Globus pallidus (tissue), 1 donor: Measurements from ENCODE around the gene DCLK1.
"Not testable (repeated sequence)": the region's sequence is repeated elsewhere in the genome, so short reads cannot be mapped to it uniquely, and the experiment has no call there.

Experiments used
- DNase-seq: peaks from one replicate; pipeline ENCODE4 v3.0.0-alpha.2; 2015; ENCODE audit warnings: low spot score

Gene DCLK1

DNA sequence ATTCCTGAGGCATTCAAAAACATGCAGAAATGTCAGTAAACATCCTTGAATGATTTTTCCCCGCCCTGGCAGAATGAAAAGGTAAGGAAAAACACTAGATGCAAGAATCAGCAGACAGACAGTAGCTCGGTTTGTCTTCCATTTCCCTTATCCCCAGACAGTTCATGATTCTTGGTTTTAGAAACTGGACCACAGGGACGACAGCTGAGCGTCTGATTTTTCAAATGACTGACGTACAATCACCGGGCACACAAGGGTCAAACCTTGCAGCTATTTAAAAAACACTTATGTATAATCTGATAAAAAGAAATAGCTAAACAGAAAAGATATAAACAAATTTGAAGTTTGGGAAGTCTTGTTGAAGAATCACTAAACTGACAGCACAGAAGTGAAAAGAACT lies 47.1 kb downstream of the DCLK1 start:
- no peak for DNase-seq

DNA sequence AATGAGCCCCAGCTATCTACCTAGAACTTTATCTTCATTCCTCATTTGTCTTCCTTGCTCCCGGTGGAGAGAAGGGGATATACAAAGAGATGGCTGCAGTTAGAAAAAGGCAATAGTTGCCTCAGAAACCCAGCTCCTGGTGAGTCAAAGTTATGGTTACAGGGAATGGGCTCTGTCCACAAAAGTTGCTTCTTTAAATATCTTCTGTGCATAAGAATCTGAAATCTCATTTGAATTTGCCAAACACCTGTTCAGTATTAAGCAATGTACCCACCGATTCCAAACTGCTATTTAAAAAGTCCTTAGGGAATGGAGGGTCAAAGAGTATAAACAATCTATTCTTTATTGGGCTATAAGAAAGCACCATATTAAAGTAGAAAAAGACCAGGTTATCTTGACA lies 48.4 kb downstream of the DCLK1 start:
- no peak for DNase-seq

DNA sequence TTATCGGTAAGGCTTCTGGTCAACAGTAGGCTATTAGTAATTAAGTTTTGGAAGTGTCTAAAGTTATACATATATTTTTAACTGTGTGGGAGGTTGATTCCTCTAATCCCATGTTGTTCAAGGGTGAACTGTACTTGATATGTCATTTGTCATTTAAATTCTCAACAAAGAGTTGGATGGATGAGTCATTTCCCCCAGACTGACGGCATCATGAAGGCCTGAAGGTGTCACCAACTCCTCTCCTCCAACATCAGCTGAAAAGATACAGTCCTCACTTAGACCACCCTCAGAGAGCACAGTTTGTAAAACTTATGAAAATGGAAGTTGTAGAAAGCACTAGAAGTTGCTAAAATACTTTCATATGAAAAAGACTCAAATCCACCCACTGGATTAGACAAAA lies 48.8 kb downstream of the DCLK1 start:
- DNase-seq, result no peak

DNA sequence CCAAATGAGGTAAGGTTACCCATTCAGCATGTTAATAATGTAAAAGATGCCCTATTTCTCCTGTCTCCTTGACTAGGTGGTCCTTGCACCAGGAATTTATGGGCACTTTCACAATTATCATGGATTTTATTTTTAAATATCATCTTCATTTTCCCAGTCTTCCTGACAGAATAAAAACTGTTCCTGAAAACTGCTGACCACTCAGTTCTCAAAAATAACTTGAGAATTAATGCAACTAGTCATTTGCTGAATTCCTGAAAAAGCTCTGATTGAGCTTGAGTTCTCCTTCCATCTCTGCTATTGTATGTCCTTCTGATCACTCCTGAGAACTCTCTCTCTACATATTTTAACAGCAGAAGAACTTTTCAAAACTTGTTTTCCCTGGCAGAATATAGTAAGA lies 55.0 kb downstream of the DCLK1 start:
- no peak for DNase-seq

DNA sequence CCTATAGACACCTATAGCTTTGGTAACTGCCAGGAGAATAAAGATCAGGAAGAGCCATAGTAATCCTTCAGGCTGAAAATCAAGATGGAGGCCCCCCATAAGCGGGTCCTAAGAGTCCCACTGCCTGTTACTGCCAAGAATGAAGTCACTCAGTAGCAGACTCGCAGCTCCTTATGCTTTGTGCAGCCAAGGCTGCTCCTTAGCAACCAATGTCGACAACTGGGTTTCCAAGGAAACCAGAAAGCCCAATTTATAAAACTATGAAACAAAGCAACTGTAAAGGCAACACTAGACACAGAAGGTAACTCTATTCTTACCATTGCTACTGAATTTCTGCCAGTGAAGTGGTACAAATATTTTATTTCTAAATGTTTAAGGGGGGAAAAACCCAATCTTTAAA lies 56.5 kb downstream of the DCLK1 start:
- DNase-seq, result peak; percentile 16

DNA sequence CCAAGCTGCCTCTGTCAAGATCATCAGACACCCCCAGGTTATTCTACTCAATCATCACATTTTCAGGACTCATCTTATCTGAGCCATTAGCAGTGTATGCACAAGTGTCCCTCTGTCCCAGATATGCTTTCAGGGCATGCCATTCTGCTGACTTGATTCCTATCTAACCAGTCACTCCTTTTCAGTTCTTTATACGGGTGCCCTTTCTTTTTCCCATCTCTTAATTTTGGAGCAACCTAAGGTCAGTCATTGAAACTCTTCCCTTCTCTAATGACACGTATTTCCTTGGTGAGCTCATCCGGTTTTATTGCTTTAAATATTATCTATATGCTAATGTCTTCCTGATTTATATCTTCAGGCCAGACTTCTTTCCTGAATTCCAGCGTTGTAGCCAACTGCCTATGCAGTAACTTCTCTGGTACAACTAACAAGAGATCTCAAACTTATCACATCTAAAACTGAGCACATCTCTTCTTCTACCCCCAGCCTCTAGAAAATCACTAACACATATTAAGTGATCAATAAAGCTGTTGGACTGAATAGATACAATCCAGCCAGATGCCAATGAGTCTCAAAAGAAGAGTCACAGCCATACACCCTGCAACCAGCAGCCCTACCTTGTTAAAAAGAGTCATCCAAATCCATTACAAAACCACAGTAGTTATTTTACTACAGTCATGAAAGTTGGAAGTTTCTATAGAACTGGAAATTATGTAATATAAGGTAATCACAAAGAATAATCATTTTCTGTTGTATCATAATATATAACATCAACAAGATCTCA lies 58.8 kb downstream of the DCLK1 start:
- no peak for DNase-seq

DNA sequence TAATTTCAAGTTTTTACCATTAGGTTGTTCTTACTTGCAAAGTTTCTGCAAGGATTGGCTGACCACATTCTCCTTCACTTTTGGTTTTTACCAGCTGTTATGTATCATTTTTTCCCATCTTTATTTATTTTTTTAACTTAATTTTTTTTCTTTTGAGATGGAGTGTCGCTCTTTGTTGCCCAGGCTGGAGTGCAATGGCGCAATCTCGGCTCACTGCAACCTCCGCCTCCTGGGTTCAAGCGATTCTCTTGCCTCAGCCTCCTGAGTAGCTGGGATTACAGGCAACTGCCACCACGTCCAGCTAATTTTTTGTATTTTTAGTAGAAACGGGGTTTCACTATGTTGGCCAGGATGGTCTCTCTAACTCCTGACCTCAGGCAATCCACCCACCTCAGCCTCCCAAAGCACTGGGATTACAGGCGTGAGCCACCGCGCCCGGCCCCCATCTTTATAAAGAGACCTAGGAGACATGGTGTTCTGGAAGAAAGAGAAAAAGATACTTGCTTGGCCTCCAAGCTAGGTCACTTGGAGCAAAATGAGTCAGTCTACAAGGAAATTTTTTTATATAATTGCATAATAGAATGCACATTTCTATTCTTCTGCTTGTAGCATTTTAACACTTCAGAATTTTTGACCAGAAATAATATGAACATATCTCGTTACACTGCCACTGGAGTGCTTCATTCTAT lies 60.5 kb downstream of the DCLK1 start:
- not testable (repeated sequence) for DNase-seq

DNA sequence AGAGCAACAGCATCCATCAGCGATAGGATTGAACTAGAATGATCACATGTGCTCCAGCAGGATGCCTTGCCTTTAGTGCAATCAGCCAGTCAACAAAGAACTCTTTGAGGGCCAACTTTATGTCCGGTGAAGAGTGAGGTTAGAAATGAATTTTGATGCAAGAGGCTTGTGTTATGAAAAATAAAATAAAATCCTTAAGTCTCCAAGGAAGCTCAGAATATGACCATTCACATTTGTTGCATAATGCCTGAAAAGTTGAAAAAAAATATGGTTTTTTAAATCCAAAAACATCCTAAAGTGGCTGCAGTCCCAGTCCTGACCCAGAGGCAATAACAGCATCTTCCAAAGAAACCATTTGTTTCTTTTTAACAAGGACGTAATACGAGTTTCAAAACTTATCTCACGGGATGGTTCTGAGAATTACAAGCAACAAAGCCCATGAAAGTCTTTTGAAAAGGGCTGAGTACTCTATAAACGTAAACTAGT lies 61.3 kb downstream of the DCLK1 start:
- DNase-seq, result no peak

DNA sequence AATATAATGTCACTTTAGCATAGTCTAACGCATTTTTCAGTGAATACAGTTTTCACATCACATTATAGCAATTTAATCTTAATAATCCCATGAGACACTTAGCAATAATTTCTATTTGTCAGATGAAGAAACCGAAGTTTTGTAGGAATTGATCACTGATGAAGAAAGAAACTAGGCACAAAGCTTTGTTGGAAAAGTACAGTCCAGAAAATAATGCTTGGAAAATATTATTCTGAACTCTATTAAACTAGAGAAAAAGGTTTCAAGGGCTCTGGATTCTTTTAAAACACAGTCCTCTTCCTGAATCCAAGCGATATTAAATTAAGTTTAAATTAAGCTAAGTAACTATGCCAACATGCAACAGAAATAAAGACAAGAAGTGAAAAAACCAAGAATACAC lies 62.2 kb downstream of the DCLK1 start:
- no peak for DNase-seq

DNA sequence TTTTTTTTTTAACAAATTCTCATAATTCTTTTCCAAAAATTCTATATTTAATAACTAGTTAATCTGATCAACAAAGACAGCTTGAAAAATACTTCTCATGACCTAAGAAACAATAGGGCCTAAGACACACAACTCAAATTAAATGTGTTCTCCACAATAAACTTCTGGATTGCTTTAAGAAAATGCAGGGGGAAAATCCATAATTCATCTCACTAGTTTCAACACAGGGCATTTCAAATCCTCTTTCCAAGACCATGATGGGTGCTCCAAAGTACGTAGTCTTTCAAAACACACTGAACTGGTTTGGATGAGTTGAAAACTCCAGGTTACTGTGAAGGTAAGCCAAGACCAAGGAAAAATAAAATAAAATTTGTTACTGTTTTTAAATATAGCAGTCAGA lies 62.6 kb downstream of the DCLK1 start:
- no peak for DNase-seq

DNA sequence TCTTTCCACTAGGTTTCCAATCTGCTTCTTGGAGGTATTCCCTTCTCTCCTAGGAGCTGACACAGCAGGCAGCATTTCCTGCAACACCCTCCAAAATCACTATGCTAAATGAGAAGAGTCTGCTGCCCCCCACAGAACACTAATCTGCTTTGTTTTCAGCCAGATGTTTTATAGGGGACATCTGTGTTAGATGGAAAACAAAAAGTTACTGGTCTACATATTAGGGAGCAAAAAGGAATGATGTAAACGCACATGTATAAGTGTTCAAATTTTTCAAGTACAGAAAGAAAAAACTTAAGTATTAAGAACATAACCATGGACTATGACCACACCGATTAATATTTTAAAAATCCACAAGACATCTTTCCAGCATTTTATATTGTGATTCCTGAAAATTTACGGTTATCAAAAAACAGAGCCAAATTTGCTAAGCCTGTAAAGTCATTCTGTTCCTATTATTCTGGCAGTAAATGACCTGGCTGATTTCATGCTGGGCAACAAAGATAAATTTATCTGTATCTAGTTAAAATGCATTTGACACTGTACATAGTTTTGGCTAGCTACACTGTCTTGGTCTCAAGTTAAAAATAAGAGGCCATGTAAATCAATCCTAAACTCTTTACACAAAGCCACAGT lies 63.3 kb downstream of the DCLK1 start:
- no peak for DNase-seq

DNA sequence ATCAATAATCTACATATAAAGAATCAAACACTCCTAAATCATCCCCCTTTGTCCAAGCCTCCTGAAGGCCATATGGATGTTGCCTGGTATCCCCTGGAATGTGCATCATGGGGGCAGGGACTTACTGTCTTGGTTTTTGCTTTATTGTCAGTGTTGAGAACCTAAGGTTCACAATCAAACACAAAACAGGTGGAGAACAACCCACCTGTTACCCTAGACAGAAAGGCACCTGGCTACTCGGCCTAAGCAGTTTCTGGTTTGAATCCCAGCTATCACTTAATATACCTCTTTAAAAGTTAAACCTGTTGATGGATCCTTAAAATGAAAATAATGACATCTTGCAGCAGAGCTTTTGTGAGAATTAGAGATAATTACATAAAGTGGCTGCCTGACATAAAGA lies 68.9 kb downstream of the DCLK1 start:
- no peak for DNase-seq

DNA sequence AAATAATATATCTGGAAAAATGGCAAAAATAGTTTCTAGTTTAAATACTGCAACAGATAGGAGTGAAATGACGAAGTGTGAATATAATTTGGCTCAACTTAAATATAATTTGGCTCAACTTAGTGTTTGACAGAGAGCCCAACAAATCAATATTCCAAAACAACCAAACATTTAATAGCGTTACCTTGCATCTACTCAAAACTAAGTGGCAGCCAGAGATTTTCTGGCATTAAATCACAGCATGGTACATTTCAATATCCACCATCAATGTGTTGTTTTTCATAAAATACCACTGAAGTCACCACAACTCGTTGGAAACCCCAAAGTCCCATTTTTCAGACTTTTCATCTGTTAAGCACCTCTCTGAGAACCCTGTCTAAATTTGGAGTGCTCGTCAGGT lies 69.6 kb downstream of the DCLK1 start:
- DNase-seq, result no peak

DNA sequence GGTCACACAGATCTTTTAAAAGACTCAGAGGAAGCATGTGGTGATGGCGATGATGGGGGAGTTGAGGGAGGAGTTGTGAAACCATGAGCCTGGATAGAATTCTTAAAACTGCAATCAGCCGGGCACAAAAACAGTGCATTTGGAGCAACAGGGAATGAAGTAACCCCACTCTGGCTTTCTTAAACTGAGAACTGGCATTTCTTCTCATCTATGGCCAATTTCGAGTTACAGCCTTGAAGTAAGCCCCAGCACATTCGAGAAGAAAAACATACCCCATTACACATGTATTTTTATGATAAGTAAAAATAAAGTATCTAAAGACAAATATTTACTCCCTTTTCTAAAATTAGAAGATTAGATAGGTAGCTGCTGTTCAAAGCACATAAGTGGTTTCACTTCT lies 70.1 kb downstream of the DCLK1 start:
- no peak for DNase-seq

DNA sequence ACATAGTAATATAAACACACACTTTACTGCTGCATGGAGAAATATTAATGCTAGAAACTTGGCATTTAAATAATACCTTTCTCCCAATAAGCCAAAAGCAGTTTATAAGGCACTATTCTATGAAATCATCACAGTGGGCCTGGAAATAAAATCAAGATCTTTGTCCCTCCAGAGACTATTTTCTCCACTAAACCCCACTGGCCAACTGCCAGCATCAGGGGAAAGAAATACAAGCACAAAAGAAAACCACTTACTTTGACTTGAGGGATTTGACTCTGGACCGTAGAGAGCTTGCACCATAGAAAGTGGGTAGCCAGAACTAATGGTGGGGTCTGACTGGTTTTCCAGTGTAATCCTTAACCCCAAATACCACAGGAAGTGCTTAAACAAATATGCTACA lies 71.9 kb downstream of the DCLK1 start:
- DNase-seq, result peak; percentile 12

DNA sequence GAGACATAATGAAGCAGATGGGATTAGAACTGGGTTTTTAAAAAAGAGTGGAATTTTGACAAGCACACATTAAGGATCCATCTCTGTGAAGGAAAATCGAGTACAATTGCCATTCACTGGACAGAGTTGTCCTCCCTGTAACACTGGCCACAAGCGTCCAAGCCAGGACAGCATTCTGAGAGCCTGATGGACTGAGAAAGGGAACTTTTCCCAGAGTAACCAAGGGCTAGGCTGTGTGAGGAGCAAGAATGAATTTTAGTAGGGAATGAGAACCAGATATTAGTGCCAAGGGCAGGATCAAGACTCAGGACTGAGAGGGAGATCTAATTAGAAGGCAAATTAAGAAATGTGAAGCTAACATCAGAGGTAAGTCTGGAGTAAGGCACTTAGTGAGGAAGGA lies 73.1 kb downstream of the DCLK1 start:
- peak; percentile 41 for DNase-seq

DNA sequence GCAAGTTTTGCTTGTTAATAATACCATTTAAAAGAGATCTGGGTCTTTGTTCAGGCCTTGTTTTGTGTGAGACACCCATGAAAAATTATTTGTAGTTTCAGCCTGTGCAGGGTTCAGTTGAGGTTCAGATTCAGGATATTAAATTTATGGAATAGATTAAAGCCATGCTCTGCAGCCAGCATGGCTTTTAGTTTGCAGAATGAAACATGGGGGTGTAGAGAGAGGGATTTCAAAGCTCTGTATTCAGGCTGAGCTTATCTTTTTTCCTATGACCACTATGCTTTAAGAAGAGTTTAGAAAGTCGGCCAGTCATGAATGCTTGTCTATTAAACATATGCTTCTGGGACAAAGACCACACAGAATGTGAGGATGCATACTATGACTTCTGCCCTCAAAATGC lies 73.6 kb downstream of the DCLK1 start:
- DNase-seq, result no peak

DNA sequence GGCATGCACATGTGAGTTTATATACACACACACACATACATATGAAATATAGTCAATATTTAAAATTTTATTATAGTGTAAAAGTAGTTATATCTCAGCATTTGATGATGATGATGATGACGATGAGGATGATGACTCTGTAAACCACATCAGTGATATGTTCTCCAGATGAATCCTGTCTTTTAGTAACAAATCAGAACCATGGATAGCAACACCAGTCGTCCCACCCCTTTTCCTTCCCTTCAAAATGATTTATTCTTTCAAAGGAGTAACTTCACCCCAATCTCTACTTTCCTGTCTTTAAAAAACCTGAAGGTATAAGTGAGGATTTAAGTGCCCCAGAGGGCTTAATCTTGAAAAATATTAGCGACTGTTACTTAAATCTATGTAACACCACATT lies 74.1 kb downstream of the DCLK1 start:
- DNase-seq, result no peak

DNA sequence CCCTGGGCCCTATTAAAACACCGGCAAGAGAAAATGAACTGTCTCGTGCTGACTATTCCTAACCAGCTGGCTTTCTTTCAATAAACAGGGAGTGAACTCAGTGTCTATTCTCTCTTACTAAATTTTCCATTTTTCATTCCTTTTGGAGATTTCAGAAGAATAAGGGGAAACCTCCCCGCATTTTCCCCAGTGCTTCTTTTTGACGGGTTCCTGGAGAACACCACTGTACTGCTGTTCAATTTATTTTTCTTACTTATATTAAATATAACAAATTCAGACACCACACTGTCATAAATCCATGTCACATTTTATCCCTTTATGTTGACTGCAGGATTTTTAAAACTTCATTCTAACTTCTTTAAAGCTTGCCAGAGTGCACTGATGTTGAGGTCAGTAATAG lies 75.8 kb downstream of the DCLK1 start:
- no peak for DNase-seq

DNA sequence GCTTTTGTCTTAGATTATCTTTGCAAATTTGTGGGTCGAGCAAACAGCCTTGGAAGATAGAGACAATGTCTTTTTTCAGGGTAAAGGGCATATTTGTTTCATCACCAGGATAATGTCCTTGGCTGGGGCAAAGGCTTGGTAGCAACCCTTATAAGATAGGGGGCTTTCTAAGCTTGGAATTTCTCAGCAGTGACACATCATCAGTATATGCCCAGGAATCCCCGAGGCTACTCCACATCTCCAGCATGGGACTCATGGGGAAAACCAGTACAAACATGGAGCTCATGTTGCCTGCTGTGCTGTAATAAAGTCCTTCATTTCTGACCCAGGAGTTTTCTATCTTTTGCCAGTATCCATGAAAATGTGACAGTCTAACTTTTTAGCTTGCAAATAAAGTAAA lies 77.1 kb downstream of the DCLK1 start:
- no peak for DNase-seq

DNA sequence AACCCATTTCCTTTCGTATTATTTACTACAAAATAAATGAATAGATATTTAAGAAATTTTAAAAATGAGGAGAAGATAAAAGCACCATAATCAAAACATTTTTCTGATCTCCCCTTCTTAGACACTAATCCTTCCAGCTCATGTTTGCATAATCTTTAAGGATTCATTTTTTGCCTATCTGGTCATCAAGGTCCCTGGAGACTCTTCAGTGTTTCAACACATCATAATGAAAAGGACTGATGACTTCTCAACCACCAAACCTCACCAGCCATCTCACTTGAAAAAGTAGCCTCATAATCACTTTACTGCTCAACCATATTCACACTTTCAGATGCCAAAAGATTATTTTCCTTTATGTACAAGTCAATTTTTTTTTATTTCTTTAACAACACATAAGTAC lies 80.1 kb downstream of the DCLK1 start:
- no peak for DNase-seq

DNA sequence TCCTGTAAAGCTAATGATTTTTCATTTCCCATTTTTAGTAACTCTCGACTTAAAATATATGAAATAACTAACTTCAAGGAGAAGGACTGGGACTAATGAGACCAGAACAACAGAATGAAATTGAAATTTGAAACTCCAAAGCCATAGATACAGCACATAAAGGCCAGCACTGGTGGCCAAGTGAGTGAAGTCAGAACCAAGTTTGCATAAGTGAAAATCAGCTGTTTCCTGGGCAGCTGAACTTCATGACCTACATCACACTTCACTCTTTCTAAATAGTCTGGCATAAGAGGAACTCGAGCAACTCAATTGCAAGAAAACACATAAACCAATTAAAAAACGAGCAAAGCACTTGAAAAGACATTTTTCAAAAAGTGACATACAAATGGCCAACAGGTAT lies 84.5 kb downstream of the DCLK1 start:
- DNase-seq, result no peak
